Esophagus squamous epithelium (tissue), 4 donors: ENCODE measurements around the gene DHX32.

Source experiments
- POLR2A ChIP-seq, 4 donors: fragments of 450-650 bp; IDR thresholded peaks; one replicate each; pipeline ENCODE4 v1.6.1; 2017; ENCODE audit warnings: antibody characterized with exemption in 4 of 4, mild to moderate bottlenecking in 4 of 4, moderate library complexity in 3 of 4
- TF ChIP-seq, protein P1 (sequence below), 6 experiments: fragments of 450-650 bp in 4 of 6; fragments of 200-600 bp in 2 of 6; sonication (generic) in 2 of 6; IDR thresholded peaks; one replicate each; pipeline ENCODE4 v1.5.1; 2016 to 2019; ENCODE audit warnings: antibody characterized with exemption in 6 of 6, mild to moderate bottlenecking in 4 of 6, moderate library complexity in 4 of 6

DNA sequence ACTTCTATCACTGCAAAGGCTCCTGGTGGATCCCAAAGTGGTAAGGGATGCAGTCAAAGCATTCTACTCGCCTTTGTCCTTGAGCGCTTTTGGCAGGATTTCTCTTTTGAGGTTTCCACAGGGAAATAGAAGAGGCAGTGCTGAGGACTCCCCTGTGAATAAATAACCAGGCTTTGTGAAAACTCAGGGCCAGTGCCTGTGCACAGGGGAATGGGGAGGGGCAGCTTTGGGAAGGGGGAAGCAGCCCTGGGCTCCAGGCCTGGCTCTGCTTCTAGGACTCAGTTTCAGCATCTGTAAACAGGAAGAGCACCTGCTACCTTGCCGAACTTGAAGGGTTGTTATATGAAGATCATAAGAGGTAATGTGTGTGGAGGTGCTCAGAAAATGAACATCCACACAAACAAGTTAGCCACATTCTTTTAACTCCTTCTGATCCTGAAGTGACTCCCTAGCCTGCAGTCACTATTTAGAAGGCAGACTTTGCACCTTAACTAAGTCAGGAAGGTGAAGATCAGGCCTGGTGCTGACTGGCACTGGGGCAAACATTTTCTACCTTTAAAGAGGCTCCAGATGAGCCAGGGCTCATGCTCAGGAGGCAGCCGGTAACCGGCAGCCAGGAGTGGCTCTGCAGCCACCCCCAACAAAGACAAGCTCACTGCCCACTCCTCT lies 83.0 kb downstream of the DHX32 start:
- TF ChIP-seq POLR2A (IDR thresholded peaks at IDR 0.05) = no peak
- TF ChIP-seq, protein P1, sequence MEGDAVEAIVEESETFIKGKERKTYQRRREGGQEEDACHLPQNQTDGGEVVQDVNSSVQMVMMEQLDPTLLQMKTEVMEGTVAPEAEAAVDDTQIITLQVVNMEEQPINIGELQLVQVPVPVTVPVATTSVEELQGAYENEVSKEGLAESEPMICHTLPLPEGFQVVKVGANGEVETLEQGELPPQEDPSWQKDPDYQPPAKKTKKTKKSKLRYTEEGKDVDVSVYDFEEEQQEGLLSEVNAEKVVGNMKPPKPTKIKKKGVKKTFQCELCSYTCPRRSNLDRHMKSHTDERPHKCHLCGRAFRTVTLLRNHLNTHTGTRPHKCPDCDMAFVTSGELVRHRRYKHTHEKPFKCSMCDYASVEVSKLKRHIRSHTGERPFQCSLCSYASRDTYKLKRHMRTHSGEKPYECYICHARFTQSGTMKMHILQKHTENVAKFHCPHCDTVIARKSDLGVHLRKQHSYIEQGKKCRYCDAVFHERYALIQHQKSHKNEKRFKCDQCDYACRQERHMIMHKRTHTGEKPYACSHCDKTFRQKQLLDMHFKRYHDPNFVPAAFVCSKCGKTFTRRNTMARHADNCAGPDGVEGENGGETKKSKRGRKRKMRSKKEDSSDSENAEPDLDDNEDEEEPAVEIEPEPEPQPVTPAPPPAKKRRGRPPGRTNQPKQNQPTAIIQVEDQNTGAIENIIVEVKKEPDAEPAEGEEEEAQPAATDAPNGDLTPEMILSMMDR (IDR thresholded peaks at IDR 0.05) = no peak
